Limb (tissue), 2 donors: Measurements from ENCODE around the gene SNAP47.
"Not testable (repeated sequence)": the region's sequence is repeated elsewhere in the genome, so short reads cannot be mapped to it uniquely, and the experiment has no call there.

ENCODE experiments used
- DNase-seq, 2 donors: peaks; one replicate each; pipeline ENCODE4 v3.0.0-alpha.2; 2016; ENCODE audit errors: extremely low spot score in 2 of 2

Gene SNAP47, protein sequence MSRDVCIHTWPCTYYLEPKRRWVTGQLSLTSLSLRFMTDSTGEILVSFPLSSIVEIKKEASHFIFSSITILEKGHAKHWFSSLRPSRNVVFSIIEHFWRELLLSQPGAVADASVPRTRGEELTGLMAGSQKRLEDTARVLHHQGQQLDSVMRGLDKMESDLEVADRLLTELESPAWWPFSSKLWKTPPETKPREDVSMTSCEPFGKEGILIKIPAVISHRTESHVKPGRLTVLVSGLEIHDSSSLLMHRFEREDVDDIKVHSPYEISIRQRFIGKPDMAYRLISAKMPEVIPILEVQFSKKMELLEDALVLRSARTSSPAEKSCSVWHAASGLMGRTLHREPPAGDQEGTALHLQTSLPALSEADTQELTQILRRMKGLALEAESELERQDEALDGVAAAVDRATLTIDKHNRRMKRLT

DNA sequence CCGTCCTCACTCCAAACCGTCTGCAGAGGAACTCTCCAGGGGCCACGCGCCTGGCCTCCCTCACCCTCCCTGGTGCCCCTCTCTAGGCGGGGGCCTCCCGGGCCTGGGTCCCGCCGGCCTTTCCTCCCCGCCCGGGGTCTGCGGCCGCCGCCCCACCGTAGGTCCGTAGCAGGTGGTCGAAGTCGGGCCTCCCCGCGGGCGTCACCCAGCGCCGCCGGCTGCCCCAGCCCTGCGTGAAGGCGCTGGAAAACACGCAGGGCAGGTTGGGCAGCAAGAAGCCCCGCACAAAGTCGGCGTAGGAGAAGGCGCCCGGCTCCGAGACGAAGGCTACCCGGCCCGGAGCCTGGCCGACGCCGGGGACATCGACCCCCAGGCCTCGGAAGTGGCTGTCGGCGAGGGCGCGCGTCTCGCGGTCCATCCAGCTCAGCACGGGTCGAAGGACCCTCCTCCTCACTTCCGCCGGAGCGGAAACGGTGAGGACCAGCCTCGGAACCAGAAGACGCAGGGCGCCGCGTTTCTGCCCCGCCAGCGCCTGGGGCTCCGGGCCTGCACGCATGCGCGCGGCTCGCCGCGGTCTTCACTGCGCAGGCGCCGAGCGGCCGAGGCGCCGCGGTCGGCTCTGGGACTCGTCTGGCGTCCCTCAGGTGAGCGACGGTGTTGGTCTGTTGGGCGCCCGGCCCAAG lies at the start of gene SNAP47, which contains the start of gene JMJD4:
Gene SNAP47, plus strand, starts transcription at position 580 of the 683 bp plus-strand sequence. CDS start 12,302 bp downstream, outside the sequence.
Gene JMJD4, minus strand, starts transcription at position 447 of the 683 bp plus-strand sequence. Its CDS starts 29 bp downstream, at position 418.
- DNase-seq: peak; percentile 91 to 96

DNA sequence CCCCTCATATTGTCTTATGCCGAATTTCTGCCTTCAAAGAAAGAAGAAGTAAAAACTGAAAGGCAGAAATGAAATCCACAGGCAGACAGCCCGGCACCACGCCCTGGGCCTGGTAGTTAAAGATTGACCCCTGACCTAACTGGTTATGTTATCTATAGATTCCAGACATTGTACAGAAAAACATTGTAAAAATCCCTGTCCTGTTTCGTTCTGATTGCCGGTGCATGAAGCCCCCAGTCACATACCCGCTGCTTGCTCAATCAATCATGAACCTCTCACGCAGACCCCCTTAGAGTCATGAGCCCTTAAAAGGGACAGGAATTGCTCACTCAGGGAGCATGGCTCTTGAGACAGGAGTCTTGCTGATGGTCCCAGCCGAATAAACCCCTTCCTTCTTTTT lies 49.4 kb upstream of the SNAP47 start:
- DNase-seq: no peak

GRCh38 chr1:227697321-227697864 lies 37.8 kb upstream of the SNAP47 start:
- DNase-seq: no peak

- not testable (repeated sequence) for DNase-seq
Measured at GRCh38 chr1:227701631-227702030, 33.6 kb upstream of the SNAP47 start.

GRCh38 chr1:227707846-227708245 lies 27.4 kb upstream of the SNAP47 start:
- no peak for DNase-seq

DNA sequence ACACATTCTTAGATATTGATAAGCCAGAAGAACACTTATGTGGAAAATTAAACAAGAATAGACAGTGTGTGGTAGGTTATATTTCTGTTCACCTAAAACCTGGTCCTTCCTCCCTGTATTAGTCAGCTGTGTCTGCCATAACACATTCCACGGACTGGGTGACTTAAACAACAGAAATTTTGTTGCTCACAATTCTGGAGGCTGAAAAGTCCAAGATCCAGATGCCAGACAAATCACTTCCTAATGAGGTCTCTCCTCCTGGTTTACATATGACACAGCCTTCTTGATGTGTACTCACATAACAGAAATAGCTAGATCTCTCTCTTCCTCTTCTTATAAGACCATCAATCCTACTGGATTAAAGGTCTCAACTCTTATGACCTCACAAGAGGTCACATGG lies 25.8 kb upstream of the SNAP47 start:
- DNase-seq: no peak

DNA sequence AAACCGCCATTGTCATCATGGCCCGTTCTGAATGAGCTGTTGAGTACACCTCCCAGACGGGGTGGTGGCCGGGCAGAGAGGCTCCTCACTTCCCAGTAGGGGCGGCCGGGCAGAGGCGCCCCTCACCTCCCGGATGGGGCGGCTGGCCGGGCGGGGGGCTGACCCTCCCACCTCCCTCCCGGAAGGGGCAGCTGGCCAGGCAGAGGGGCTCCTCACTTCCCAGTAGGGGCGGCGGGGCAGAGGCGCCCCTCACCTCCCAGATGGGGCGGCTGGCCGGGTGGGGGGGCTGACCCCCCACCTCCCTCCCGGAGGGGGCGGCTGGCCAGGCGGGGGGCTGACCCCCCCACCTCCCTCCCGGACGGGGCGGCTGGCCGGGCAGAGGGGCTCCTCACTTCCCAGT lies 24.8 kb upstream of the SNAP47 start:
- DNase-seq: not testable (repeated sequence)

DNA sequence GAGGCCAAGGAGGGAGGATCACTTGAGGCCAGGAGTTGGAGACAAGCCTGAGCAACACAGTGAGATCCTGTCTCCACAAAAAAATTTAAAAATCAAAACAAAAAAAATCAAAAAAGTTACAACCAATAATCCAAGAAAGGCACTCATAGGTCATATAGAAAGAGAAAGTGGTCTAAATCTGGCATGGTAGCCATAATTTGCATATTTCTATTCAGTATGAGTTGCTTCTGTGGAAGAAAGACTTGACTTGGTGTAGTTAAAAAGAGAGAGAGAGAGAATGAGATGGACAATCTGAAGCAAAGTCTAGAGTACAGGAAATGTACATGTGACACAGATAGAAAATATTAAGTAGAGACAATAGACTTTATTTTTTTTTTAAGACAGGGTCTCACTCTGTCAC lies 22.6 kb upstream of the SNAP47 start:
- DNase-seq: no peak

- no peak for DNase-seq
Measured at GRCh38 chr1:227718932-227719331, 16.3 kb upstream of the SNAP47 start.

DNA sequence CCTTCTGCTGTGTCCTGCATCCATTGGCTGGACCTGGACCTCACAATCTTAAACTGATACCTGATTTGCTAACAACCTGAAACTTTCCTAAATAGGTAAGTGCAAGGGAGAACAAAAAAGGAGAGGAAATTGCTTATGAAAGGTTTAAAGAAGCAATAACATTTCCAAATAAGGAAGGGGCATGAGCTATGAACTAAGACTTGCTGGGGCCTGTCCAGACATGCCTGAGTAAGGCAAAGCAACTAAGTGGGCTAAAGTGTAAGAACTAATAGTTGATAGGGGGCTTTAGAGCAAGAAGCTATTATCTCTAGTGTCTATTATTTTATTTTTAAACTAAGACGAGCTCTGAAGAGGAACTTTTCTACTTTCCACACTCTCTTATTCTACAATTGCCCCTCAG lies 11.8 kb upstream of the SNAP47 start:
- no peak for DNase-seq

- DNase-seq: no peak
Measured at GRCh38 chr1:227725046-227725445, 10.2 kb upstream of the SNAP47 start.

DNA sequence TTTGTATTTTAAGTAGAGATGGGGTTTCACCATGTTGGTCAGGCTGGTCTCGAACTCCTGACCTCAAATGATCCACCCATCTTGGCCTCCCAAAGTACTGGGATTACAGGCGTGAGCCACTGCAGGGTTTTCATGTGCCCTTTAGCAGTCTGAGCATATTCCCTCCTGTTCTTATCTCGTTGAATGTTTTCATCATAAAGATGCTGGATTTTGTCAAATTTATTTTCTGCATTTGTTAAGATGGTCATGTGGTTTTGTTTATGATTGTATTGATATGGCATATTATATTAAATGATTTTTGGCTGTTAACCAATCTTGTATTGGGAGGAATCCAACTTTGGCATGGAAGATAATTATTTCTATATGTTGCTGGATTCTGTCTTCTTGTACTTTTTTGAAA lies 8.9 kb upstream of the SNAP47 start:
- DNase-seq: no peak

DNA sequence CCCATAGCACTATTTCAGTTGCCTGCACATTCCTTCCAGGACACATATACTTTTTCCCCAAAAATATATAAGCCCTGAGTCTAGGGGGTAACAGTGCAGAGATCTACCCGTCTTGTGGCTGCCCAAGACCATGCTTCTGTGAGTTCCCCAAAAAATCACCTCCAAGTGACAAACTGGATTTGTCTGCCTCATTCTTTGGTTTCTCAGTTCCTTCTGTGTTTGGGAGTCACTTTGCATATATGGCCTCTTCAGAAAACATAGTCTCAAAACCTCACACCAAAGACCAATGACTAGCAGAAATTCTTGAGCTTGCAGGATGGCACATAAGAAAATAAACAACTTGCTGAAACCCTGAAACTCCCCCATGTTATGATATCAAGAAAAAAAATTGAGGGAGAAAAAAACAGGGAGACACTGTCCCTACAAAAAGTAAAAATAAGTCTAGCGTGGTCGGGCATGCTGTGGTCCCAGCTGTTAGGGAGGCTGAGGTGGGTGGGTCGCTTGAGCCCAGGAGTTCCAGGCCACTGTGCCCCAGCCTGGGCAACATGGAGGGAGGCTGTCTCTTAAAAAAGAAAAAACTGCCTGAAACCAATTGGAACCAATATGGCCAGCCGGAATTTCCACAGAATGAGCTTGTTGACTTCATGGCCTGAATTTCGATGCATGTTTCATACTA lies 8.2 kb upstream of the SNAP47 start:
- DNase-seq: no peak

GRCh38 chr1:227728059-227728891 lies 7.0 kb upstream of the SNAP47 start:
- DNase-seq: peak; percentile 50 to 85

DNA sequence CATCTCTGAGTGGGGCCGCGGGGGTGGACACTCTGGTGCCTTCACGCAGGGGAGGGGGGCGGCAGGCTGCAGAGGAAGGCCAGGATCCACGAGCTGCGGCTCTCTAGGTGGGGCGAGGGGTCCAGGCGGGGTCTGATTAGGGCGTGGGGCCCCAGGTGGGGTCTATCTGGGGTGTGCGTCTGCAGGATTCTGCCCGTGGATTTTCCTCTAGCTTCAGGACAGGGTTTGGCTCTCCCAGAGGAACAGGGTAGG lies 6.4 kb upstream of the SNAP47 start:
- DNase-seq: no peak

DNA sequence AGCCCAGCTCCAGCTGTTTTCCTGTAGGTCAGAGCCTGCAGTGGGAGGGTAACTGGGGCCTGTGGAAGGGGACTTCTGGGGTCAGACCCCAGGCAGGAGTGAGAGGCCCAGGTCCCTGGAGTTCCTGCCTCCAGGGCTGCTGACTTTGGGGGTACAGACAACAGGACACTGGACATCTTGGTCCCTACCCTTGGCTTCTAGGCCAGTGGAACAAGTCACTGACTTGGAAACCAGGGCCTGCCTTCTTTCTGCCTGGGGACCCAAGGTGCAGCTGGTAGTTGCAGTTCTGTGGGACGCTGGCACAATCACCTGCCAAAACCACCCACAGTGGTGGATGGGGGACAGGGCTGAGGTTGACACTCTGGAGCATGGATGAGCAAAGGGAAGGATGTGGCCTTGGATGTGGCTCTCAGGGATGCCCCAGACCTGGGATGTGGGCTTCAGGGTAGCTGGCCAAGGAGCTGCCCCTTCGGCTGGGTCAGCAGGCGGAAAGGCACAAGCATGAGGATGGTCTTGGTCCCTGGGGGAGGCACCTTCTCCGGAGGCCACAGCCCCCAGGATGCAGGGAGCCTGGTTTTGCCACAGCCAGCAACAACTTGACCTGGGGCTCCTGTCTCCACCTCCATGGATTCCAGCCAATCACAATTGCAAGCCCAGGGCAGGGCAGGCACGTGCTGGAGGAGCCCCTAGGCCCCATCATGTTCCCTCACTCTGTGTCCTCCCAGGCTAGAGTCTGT lies 5.9 kb upstream of the SNAP47 start:
- no peak for DNase-seq

- DNase-seq: peak; percentile 32 to 60
Measured at GRCh38 chr1:227729881-227730629, 5.2 kb upstream of the SNAP47 start.

- no peak for DNase-seq
Measured at GRCh38 chr1:227730630-227731151, 4.5 kb upstream of the SNAP47 start.

DNA sequence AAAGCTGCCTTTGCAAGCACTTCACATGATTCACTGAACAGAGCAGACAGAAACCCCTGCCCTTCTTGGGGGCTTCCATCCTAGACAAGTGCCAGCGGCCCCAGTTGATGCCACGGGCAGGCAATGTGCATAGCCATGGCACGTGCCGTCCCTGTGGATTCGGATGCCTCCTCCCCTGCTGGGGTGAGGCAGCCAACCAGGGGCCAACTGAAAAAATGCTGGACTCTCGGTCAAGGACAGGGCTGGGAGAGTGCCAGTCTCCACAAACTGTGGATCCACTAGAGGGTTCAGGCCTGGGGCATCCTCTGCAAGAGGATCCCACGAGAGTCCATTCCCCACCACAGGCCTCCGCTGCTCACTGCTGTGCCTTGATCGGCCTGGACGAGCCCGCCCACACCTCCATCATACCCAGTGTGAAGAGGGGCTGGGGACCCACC lies 4.0 kb upstream of the SNAP47 start:
- no peak for DNase-seq
